SK-N-SH (cell line): ENCODE data around the gene CDR2.
"Not testable (repeated sequence)": the region's sequence is repeated elsewhere in the genome, so short reads cannot be mapped to it uniquely, and the experiment has no call there.

ENCODE experiments used
- CHD2 ChIP-seq: fragments of 150-350 bp; IDR thresholded peaks from 2 replicates; pipeline ENCODE4 v1.6.1; 2018; ENCODE audit warnings: low read length; ENCODE audit not compliant: partially characterized antibody
- CTCF ChIP-seq: fragments of 200-600 bp; sonication (generic); IDR thresholded peaks from 2 replicates; pipeline ENCODE4 v1.6.1; 2017; ENCODE audit warnings: antibody characterized with exemption, mild to moderate bottlenecking, moderate library complexity
- EP300 ChIP-seq, 2 experiments: IDR thresholded peaks; 2 replicates each; pipeline versions ENCODE4 v1.4.0 to v1.6.1; 2012; ENCODE audit warnings: borderline replicate concordance in 1 of 2, low read depth in 1 of 2, low read length in 1 of 2
- FOXM1 ChIP-seq: IDR thresholded peaks from 2 replicates; pipeline ENCODE4 v1.4.0; 2012; ENCODE audit warnings: low read depth, mild to moderate bottlenecking
- GABPA ChIP-seq: IDR thresholded peaks from 2 replicates; pipeline ENCODE4 v1.4.0; 2012; ENCODE audit warnings: low read depth, mild to moderate bottlenecking
- JUND ChIP-seq: IDR thresholded peaks from 2 replicates; pipeline ENCODE4 v1.4.0; 2012
- POLR2AphosphoS5 ChIP-seq: IDR thresholded peaks from 2 replicates; pipeline ENCODE4 v1.6.1; 2012; ENCODE audit warnings: low read depth, low read length
- RFX5 ChIP-seq: IDR thresholded peaks from 2 replicates; pipeline ENCODE4 v1.6.1; 2012; ENCODE audit warnings: mild to moderate bottlenecking, improper control_type of control experiment, low read length
- USF2 ChIP-seq: fragments of 150-350 bp; IDR thresholded peaks from 2 replicates; pipeline ENCODE4 v1.6.1; 2017; ENCODE audit warnings: antibody characterized with exemption, low read length, low read depth, borderline replicate concordance
- TF ChIP-seq, protein P1 (sequence below): IDR thresholded peaks from 2 replicates; pipeline ENCODE4; 2012

GRCh38 chr16:22417798-22418197 is 43.4 kb upstream of the CDR2 start:
- not testable (repeated sequence) for TF ChIP-seq GABPA; CHD2; JUND; EP300 (IDR thresholded peaks at IDR 0.05; ENCODE audit: borderline replicate concordance in 1 of 2, low read depth in 1 of 2, low read length in 1 of 2); FOXM1; CTCF; RFX5; USF2; POLR2AphosphoS5
- TF ChIP-seq, protein P1, sequence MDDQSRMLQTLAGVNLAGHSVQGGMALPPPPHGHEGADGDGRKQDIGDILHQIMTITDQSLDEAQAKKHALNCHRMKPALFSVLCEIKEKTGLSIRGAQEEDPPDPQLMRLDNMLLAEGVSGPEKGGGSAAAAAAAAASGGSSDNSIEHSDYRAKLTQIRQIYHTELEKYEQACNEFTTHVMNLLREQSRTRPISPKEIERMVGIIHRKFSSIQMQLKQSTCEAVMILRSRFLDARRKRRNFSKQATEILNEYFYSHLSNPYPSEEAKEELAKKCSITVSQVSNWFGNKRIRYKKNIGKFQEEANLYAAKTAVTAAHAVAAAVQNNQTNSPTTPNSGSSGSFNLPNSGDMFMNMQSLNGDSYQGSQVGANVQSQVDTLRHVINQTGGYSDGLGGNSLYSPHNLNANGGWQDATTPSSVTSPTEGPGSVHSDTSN, result 0 out of 2 replicates have a peak, but pooled peaks have one; percentile 16
